ENCODE measurements around the gene EEF1A2.

The EEF1A2 gene

DNA sequence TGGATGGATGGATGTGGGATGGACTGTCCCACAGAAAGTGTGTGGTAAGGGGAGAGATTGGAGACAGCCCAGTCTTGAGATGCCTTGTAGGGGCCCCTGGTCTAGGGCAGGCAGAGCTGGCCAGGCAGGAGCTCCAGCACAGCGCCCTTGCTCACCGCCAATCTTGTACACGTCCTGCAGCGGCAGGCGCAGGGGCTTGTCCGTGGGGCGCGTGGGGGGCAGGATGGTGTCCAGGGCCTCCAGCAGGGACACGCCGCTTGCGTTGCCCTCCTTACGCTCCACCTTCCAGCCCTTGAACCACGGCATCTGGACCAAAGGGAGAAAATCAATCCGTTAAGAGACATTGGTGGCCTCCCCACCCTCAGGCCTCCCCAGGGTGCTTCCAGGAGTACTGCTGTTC lies 5.9 kb downstream of the EEF1A2 start:
- ChIA-PET CTCF (interaction anchor here (1.2 to 1.5 kb wide), 2 partner anchors 27 to 68 kb away, joined by 3 to 4 read pairs; partner anchors contain the start of gene PPDPF), POLR2A (no interaction called here)
- TF ChIP-seq, protein P1, sequence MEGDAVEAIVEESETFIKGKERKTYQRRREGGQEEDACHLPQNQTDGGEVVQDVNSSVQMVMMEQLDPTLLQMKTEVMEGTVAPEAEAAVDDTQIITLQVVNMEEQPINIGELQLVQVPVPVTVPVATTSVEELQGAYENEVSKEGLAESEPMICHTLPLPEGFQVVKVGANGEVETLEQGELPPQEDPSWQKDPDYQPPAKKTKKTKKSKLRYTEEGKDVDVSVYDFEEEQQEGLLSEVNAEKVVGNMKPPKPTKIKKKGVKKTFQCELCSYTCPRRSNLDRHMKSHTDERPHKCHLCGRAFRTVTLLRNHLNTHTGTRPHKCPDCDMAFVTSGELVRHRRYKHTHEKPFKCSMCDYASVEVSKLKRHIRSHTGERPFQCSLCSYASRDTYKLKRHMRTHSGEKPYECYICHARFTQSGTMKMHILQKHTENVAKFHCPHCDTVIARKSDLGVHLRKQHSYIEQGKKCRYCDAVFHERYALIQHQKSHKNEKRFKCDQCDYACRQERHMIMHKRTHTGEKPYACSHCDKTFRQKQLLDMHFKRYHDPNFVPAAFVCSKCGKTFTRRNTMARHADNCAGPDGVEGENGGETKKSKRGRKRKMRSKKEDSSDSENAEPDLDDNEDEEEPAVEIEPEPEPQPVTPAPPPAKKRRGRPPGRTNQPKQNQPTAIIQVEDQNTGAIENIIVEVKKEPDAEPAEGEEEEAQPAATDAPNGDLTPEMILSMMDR (IDR thresholded peaks at IDR 0.05; ENCODE audit: insufficient read depth, low read length, missing control alignments): no peak
- DNase-seq (ENCODE audit: low read depth, low spot score): no peak
- no peak overlapping the region for H3K4me3 ChIP-seq (ENCODE audit: low read depth, low read length)

DNA sequence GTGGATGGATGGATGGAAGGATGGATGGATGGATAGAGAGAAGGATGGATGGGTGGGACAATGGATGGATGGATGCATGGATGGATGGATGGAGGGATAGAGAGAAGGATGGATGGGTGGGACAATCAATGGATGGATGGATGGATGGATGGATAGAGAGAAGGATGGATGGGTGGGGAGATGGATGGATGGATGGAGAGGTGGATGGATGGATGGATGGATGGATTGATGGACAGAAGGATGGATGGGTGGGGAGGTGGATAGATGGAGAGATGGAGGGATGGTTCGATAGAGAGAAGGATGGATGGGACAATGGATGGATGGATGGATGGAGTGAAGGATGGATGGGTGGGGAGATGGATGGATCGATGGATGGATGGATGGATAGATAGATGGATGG lies 6.4 kb downstream of the EEF1A2 start:
- DNase-seq (ENCODE audit: low read depth, low spot score): no peak
- H3K4me3 ChIP-seq (ENCODE audit: low read depth, low read length): no peak overlapping the region
- ChIA-PET POLR2A (no interaction called here), CTCF (no interaction called here)
- TF ChIP-seq, protein P1 (IDR thresholded peaks at IDR 0.05; ENCODE audit: insufficient read depth, low read length, missing control alignments): no peak

DNA sequence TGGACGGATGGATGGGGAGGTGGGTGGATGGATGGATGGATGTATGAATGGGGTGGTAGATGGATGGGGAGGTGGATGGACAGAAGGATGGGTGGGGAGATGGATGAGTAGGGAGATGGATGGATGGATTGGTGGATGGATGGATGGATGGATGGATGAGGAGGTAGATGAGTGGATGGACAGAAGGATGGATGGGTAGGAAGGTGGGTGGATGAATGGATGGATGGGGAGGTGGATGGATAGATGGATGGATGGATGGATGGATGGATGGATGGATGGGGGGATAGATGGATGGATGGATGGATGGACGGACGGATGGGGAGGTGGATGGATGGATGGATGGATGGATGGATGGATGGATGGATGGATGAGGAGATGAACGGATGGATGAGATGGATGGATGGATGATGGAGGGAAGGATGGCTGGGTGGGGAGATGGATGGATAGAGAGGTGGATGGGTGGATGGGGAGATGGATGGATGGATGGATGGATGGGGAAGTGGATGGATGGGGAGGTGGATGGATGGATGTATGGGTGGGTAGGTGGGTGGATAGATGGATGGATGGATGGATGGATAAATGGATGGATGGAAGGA lies 7.2 kb downstream of the EEF1A2 start:
- ChIA-PET POLR2A (no interaction called here), CTCF (no interaction called here)
- no peak for DNase-seq (ENCODE audit: low read depth, low spot score)
- TF ChIP-seq, protein P1 (IDR thresholded peaks at IDR 0.05; ENCODE audit: insufficient read depth, low read length, missing control alignments): no peak
- H3K4me3 ChIP-seq (ENCODE audit: low read depth, low read length): no peak overlapping the region

DNA sequence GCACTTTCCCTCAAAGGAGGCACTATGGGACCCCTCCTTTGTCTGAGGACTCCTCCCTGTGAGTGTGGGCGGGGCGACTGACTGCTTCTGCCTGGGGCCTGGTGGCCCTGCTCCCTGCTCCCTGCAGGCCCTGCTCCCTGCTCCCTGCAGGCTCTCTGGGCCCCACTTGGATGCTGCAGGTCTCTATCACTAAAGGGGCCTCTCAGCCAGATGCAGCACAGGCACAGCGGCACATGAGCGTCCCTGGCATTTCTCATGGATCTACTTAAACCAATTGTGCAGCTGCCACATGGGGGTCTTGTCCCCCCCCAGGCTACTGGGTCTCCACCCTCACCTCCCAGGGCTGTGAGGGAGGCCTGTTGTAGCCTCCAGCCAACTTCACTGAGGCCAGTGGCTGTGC lies 7.8 kb downstream of the EEF1A2 start:
- H3K4me3 ChIP-seq (ENCODE audit: low read depth, low read length): no peak overlapping the region
- POLR2A ChIA-PET: no interaction called here
- CTCF ChIA-PET: no interaction called here
- TF ChIP-seq, protein P1 (IDR thresholded peaks at IDR 0.05; ENCODE audit: insufficient read depth, low read length, missing control alignments): no peak
- DNase-seq (ENCODE audit: low read depth, low spot score): no peak

DNA sequence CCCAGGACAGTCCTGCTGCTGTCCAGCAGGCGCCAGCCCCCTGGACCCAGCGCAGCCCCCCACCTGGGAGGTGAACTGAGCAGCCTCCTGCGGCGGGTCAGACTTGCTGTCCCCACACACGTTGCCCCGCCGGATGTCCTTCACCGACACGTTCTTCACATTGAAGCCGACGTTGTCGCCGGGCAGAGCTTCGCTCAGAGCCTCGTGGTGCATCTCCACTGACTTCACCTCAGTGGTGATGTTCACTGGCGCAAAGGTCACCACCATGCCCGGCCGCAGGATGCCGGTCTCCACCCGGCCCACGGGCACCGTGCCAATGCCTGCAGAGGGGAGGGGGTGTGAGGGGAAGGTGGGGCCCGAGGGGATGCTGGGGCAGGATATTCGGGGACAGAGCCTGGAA lies 8.5 kb downstream of the EEF1A2 start:
- no peak overlapping the region for H3K4me3 ChIP-seq (ENCODE audit: low read depth, low read length)

DNA sequence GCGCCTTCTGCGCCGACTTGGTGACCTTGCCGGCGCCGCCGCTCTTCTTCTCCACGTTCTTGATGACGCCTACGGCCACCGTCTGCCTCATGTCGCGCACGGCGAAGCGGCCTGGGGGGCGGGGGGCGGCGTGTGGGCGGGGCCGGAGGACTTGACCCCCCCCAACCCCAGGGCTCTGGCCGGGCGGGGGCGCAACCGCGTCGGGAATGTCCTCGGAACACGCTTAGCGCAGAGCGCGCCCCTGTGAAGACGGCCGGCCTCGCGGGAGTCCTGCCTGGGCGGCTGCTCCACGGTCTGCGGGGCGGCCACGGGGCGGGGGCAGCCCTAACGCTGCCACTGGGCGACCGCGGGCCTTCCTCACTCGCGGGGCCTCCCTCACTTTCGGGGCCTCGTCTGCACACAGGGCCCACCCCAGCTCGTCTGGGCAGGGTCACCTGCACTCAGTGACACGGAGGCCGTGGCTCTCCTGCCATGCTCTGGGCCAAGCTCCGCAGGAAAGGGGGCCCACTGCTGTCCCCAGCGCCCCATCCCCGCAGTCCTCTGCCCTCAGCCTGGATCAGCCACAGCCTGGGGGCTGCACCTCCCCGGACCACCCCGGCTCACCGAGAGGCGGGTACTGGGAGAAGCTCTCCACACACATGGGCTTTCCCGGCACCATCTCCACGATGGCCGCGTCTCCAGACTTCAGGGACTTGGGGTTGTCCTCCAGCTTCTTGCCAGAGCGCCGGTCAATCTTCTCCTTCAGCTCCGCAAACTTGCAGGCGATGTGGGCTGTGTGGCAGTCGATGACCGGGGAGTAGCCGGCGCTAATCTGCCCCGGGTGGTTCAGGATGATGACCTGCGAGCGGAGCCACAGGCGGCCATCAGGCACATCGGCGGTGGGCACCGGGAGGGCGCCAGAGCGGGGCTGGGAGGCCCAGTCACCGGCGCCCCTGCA lies 10.3 kb downstream of the EEF1A2 start:
- no peak for DNase-seq (ENCODE audit: low read depth, low spot score)
- TF ChIP-seq, protein P1 (IDR thresholded peaks at IDR 0.05; ENCODE audit: insufficient read depth, low read length, missing control alignments): no peak
- no peak overlapping the region for H3K4me3 ChIP-seq (ENCODE audit: low read depth, low read length)
- CTCF ChIA-PET: no interaction called here
- POLR2A ChIA-PET: no interaction called here

More for the DNA sequence above, 8.5 kb downstream of the EEF1A2 start:
- ChIA-PET CTCF (no interaction called here), POLR2A (no interaction called here)
- DNase-seq (ENCODE audit: low read depth, low spot score): no peak
- TF ChIP-seq, protein P1 (IDR thresholded peaks at IDR 0.05; ENCODE audit: insufficient read depth, low read length, missing control alignments): no peak
